Peyer's patch (tissue), 4 donors: ENCODE data around the gene PICK1. TPM values are rescaled to one million over a fixed set of nuclear protein-coding genes. Genes with fewer than 3 reads are reported as not detected.
"Not testable (repeated sequence)": the region's sequence is repeated elsewhere in the genome, so short reads cannot be mapped to it uniquely, and the experiment has no call there.

Source experiments
- DNase-seq, 3 donors: peaks; one replicate each; pipeline ENCODE4 v3.0.0-alpha.2; 2017 to 2019
- H3K27ac ChIP-seq, 4 donors: fragments of 200-600 bp; sonication (generic); one replicate each; pipeline ENCODE4 v1.5.1; 2016 to 2019
- H3K27me3 ChIP-seq, 2 donors: fragments of 200-600 bp; sonication (generic); one replicate each; pipeline ENCODE4 v1.5.1; 2019
- H3K36me3 ChIP-seq, 3 donors: fragments of 200-600 bp; sonication (generic); one replicate each; pipeline ENCODE4 v1.5.1; 2016 to 2019
- H3K4me1 ChIP-seq, 4 donors: fragments of 200-600 bp; sonication (generic); one replicate each; pipeline ENCODE4 v1.5.1; 2016 to 2019
- H3K4me3 ChIP-seq, 4 donors: fragments of 200-600 bp; sonication (generic); 1 replicate in 3 of 4; 2 replicates in 1 of 4; pipeline ENCODE4 v1.5.1; 2016 to 2019; ENCODE audit warnings: mild to moderate bottlenecking in 1 of 4
- H3K9me3 ChIP-seq, 4 donors: fragments of 200-600 bp; sonication (generic); one replicate each; pipeline ENCODE4 v1.5.1; 2016 to 2019; ENCODE audit warnings: mild to moderate bottlenecking in 1 of 4
- POLR2A ChIP-seq, 2 donors: fragments of 450-650 bp; IDR thresholded peaks; one replicate each; pipeline ENCODE4 v1.5.1; 2017; ENCODE audit warnings: antibody characterized with exemption in 2 of 2, mild to moderate bottlenecking in 2 of 2, moderate library complexity in 2 of 2
- total RNA-seq, 4 donors: library from RNA; depleted of rRNA; stranded (reverse); fragments of >200 nt; gene quantifications; one replicate each; pipeline ENCODE4 v1.1.0, GENCODE V29; 2016
- TF ChIP-seq, protein P1 (sequence below), 6 experiments: fragments of 450-650 bp in 4 of 6; fragments of 200-600 bp in 2 of 6; sonication (generic) in 1 of 6; IDR thresholded peaks; one replicate each; pipeline ENCODE4 v1.5.1; 2017 to 2019; ENCODE audit warnings: antibody characterized with exemption in 6 of 6, mild to moderate bottlenecking in 3 of 6, moderate library complexity in 1 of 6

PICK1 gene
- total RNA-seq, 4 donors from 2014 or later, result 40.8 to 51.7 (median 46.4) TPM

- Histone ChIP-seq H3K27me3 (no peaks in the 10 kb centered on the region), H3K4me1 (peaks cover 0 to 22% (median 0%) of the 10 kb centered on the region in 4 donors), H3K27ac (peak overlapping the region in 2 of 4 donors; percentile 48 to 55), H3K4me3 (no peak overlapping the region), H3K36me3 (no peaks in the 10 kb centered on the region), H3K9me3 (no peaks in the 10 kb centered on the region)
- DNase-seq, result no peak
- no peak for TF ChIP-seq POLR2A (IDR thresholded peaks at IDR 0.05)
- TF ChIP-seq, protein P1, sequence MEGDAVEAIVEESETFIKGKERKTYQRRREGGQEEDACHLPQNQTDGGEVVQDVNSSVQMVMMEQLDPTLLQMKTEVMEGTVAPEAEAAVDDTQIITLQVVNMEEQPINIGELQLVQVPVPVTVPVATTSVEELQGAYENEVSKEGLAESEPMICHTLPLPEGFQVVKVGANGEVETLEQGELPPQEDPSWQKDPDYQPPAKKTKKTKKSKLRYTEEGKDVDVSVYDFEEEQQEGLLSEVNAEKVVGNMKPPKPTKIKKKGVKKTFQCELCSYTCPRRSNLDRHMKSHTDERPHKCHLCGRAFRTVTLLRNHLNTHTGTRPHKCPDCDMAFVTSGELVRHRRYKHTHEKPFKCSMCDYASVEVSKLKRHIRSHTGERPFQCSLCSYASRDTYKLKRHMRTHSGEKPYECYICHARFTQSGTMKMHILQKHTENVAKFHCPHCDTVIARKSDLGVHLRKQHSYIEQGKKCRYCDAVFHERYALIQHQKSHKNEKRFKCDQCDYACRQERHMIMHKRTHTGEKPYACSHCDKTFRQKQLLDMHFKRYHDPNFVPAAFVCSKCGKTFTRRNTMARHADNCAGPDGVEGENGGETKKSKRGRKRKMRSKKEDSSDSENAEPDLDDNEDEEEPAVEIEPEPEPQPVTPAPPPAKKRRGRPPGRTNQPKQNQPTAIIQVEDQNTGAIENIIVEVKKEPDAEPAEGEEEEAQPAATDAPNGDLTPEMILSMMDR (IDR thresholded peaks at IDR 0.05), result no peak
Measured at GRCh38 chr22:38033522-38034277, 23.5 kb upstream of the PICK1 start.

DNA sequence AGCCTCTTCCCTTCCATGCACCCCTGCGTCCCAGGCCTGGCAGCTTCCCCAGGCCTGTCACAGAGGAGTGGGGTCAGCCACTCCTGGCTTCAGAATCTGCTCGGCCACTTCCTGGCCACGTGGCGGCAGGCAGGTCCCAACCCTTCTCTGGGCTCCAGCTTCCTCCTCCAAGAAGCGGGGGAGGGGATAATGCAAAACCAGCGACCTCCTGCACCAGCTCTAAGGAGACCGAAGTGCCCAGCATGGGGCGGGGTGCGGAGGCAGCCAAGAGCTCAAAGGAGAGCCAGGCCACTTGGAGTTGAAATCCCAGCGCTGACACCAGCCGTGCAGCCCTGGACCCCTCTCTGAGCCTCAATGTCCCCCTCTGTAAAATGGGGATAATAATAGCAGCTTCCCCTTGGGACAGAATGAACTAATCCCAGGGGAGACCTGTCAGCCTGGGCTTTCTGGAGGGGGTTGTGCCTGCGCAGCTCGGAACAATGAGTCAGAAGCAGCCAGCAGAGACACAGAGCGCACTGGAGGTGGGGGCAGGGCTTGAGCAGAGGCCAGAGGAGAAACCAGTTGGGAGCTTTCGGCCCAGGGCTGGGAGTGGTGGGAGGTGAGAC is 22.8 kb upstream of the PICK1 start:
- Histone ChIP-seq H3K4me3 (no peak overlapping the region), H3K27ac (peak overlapping the region in 2 of 4 donors; percentile 48 to 55), H3K9me3 (no peaks in the 10 kb centered on the region), H3K36me3 (no peaks in the 10 kb centered on the region), H3K27me3 (no peaks in the 10 kb centered on the region), H3K4me1 (peaks cover 0 to 22% (median 0%) of the 10 kb centered on the region in 4 donors)
- DNase-seq, result peak in 1 of 3 donors; percentile 50
- no peak for TF ChIP-seq POLR2A (IDR thresholded peaks at IDR 0.05)
- TF ChIP-seq, protein P1 (IDR thresholded peaks at IDR 0.05), result no peak

GRCh38 chr22:38034884-38035529 is 22.2 kb upstream of the PICK1 start:
- Histone ChIP-seq H3K4me3 (no peak overlapping the region), H3K9me3 (no peaks in the 10 kb centered on the region), H3K36me3 (no peaks in the 10 kb centered on the region), H3K27ac (peak overlapping the region in 2 of 4 donors; percentile 48 to 55), H3K4me1 (peaks cover 0 to 22% (median 0%) of the 10 kb centered on the region in 4 donors), H3K27me3 (no peaks in the 10 kb centered on the region)
- TF ChIP-seq, protein P1 (IDR thresholded peaks at IDR 0.05), result no peak
- TF ChIP-seq POLR2A (IDR thresholded peaks at IDR 0.05), result no peak
- DNase-seq, result no peak

- TF ChIP-seq POLR2A (IDR thresholded peaks at IDR 0.05), result no peak
- TF ChIP-seq, protein P1 (IDR thresholded peaks at IDR 0.05), result no peak
- Histone ChIP-seq H3K36me3 (no peaks in the 10 kb centered on the region), H3K27me3 (no peaks in the 10 kb centered on the region), H3K9me3 (no peaks in the 10 kb centered on the region), H3K4me1 (peaks cover 0 to 17% (median 0%) of the 10 kb centered on the region in 4 donors), H3K27ac (no peak overlapping the region), H3K4me3 (no peak overlapping the region)
- no peak for DNase-seq
Measured at GRCh38 chr22:38035530-38035885, 21.7 kb upstream of the PICK1 start.

DNA sequence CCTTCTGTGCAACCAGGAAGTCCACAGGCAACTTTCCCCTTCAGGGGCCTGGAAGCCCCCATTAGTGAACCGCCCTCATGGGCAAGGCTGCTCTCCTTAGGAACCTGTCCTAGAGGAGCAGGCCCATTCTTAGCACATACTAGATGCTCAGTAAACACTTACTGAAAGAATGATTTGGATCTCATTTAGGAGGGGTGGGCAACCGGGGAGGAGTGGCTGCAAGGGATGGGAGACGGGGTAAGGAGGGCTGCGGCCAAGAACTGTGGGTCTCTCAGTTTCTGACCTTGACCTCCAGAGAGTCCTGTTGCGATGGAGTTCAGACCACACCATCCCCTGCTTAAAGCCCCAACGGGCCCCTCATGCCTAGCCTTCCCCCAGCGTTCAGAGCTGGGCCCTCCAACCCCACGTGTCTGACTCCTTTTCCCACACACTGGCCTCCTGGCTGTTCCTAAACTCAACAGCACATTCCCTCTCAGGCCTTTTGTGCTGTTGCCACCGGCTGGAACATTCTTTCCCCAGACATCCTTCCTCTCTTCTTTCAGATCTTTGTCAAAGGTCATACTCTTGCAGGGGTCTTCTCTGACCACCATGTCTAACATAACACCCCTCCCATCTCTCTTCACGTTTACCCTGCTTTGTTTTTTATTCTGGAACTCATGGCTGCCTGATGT is 20.7 kb upstream of the PICK1 start:
- no peaks in the 10 kb centered on the region for H3K9me3 ChIP-seq
- no peaks in the 10 kb centered on the region for H3K36me3 ChIP-seq
- TF ChIP-seq POLR2A (IDR thresholded peaks at IDR 0.05), result no peak
- TF ChIP-seq, protein P1 (IDR thresholded peaks at IDR 0.05), result no peak
- DNase-seq, result no peak
- H3K4me1 ChIP-seq, result peaks cover 0 to 14% (median 0%) of the 10 kb centered on the region in 4 donors
- H3K4me3 ChIP-seq, result no peak overlapping the region
- no peak overlapping the region for H3K27ac ChIP-seq
- no peaks in the 10 kb centered on the region for H3K27me3 ChIP-seq

DNA sequence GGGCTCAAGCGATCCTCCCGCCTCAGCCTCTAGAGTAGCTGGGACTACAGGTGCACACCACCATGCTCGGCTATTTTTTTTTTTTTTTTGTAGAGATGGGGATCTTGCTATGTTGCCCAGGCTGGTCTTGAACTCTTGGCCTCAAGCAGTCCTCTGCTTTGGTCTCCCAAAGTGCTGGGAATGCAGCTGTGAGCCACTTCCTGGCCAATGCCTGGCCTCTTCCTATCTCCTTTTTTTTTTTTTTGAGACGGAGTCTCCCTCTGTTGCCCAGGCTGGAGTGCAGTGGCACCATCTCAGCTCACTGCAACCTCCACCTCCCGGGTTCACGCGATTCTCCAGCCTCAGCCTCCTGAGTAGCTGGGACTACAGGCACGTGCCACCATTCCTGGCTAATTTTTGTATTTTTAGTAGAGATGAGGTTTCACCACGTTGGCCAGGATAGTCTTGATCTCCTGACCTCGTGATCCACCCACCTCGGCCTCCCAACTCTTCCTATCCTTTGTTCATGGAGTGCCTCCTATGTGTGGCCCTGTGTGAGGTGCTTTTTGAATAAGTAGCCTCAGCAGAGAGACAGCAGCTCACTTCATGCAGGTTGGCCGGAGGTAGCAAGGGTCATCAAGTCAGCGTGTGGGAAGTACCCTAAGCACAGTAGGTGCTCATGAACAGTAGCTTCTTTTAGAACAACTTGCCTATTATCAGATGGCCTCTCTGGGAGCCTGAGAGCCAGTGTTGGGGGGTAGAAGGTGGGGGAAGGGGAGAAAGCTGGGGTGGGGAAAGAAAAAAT is 19.6 kb upstream of the PICK1 start:
- H3K27ac ChIP-seq, H3K36me3 ChIP-seq, H3K4me3 ChIP-seq, H3K27me3 ChIP-seq, H3K9me3 ChIP-seq, DNase-seq: not testable (repeated sequence)
- H3K4me1 ChIP-seq, result peaks cover 0 to 14% (median 0%) of the 10 kb centered on the region in 4 donors
